ENCODE data around the gene SEPTIN7. TPM values are rescaled to one million over a fixed set of nuclear protein-coding genes. Genes with fewer than 3 reads are reported as not detected.

SEPTIN7 gene
- total RNA-seq, 1 experiment from 2014 or later, result 292 TPM

- Histone ChIP-seq H3K9me3 (ENCODE audit: control insufficient read depth, insufficient read depth, low read depth, low read length) (peaks cover 3% of the 10 kb centered on the region; the same call in 1 of the 2 replicates), H3K36me3 (ENCODE audit: control insufficient read depth, insufficient read depth, low read length) (no peaks in the 10 kb centered on the region), H3K27me3 (ENCODE audit: control insufficient read depth, insufficient read depth, low read length) (no peaks in the 10 kb centered on the region), H3K27ac (ENCODE audit: low read length) (no peak overlapping the region), H3K4me1 (ENCODE audit: control insufficient read depth, insufficient read depth, low read length) (peaks cover 12% of the 10 kb centered on the region; the same call in 1 of the 2 replicates), H3K4me3 (ENCODE audit: low read depth in 2 of 2, low read length in 2 of 2) (no peak overlapping the region)
- in situ Hi-C loops (cut with HindIII; ENCODE audit: low pct_unique_long_range_greater_than_20kb, low sequenced_read_pairs) (no loop called here), intact Hi-C loops (cut with micrococcal nuclease; ENCODE audit: unreplicated experiment) (no loop called here)
- ATAC-seq (no peak), DNase-seq (ENCODE audit: low read depth, low spot score) (no peak)
- TF ChIP-seq REST (IDR thresholded peaks at IDR 0.05; ENCODE audit: insufficient read depth in 1 of 2, low read depth in 2 of 2, low read length in 1 of 2) (no peak), POLR2AphosphoS5 (IDR thresholded peaks at IDR 0.05; ENCODE audit: low read depth, low read length) (no peak), CTCF (IDR thresholded peaks at IDR 0.05) (no peak), SIN3A (IDR thresholded peaks at IDR 0.05; ENCODE audit: borderline replicate concordance, insufficient read depth, low read depth, low read length) (no peak)
- POLR2A ChIA-PET, result no interaction called here
- no TSS peak for BruUV-seq (replicated peaks)
- CTCF ChIA-PET, result no interaction called here
Measured at GRCh38 chr7:35797311-35797710, 3.5 kb upstream of the SEPTIN7 start.

- DNase-seq (ENCODE audit: low read depth, low spot score), result no peak
- intact Hi-C loops (cut with micrococcal nuclease; ENCODE audit: unreplicated experiment), result loop anchor here (10.0 kb wide), 1 partner anchor 85 kb away; no protein-coding TSS in a partner anchor
- peaks cover 3% of the 10 kb centered on the region; the same call in 1 of the 2 replicates for H3K9me3 ChIP-seq (ENCODE audit: control insufficient read depth, insufficient read depth, low read depth, low read length)
- ChIA-PET POLR2A (interaction anchor here (0.6 to 1.0 kb wide), 3 partner anchors 65 to 764 kb away, joined by 4 to 16 read pairs (median 5); no protein-coding TSS in a partner anchor), CTCF (interaction anchor here (0.6 to 0.9 kb wide), 6 partner anchors 20 to 284 kb away, joined by 3 to 7 read pairs (median 3); no protein-coding TSS in a partner anchor)
- H3K4me3 ChIP-seq (ENCODE audit: low read depth in 2 of 2, low read length in 2 of 2), result peak overlapping the region; percentile 76 to 94
- no peak for TF ChIP-seq REST (IDR thresholded peaks at IDR 0.05; ENCODE audit: insufficient read depth in 1 of 2, low read depth in 2 of 2, low read length in 1 of 2)
- no peak for TF ChIP-seq CTCF (IDR thresholded peaks at IDR 0.05)
- no peak for TF ChIP-seq TCF7L2 (IDR thresholded peaks at IDR 0.05; ENCODE audit: low read depth, low read length)
- no peak; the same call in 1 of the 2 replicates for TF ChIP-seq POLR2AphosphoS5 (IDR thresholded peaks at IDR 0.05; ENCODE audit: low read depth, low read length)
- 0 out of 2 replicates have a peak, but pooled peaks have one; percentile 68 for TF ChIP-seq SIN3A (IDR thresholded peaks at IDR 0.05; ENCODE audit: borderline replicate concordance, insufficient read depth, low read depth, low read length)
- peak; percentile 84 for ATAC-seq
- no peaks in the 10 kb centered on the region; the same call in 1 of the 2 replicates for H3K36me3 ChIP-seq (ENCODE audit: control insufficient read depth, insufficient read depth, low read length)
- no peaks in the 10 kb centered on the region for H3K27me3 ChIP-seq (ENCODE audit: control insufficient read depth, insufficient read depth, low read length)
- in situ Hi-C loops (cut with HindIII; ENCODE audit: low pct_unique_long_range_greater_than_20kb, low sequenced_read_pairs), result no loop called here
- H3K27ac ChIP-seq (ENCODE audit: low read length), result peak overlapping the region; percentile 99
- peaks cover 30% of the 10 kb centered on the region for H3K4me1 ChIP-seq (ENCODE audit: control insufficient read depth, insufficient read depth, low read length)
- TSS peak; percentile 88 for BruUV-seq (replicated peaks)
Measured at GRCh38 chr7:35799846-35800717, 775 bp upstream of the SEPTIN7 start.
